Adrenal gland (tissue), 12 donors: Measurements from ENCODE around the gene GLS. TPM values are rescaled to one million over a fixed set of nuclear protein-coding genes. Genes with fewer than 3 reads are reported as not detected.

Source experiments
- DNase-seq, 7 donors: peaks; one replicate each; pipeline ENCODE4 v3.0.0-alpha.2; 2019 to 2020
- H3K27ac ChIP-seq, 5 donors: fragments of 200-600 bp; sonication (generic) in 4 of 5; 1 replicate in 3 of 5; 2 replicates in 2 of 5; pipeline versions ENCODE4 v1.5.1 to v1.8.0; 2016 to 2020; ENCODE audit warnings: mild to moderate bottlenecking in 1 of 5
- H3K27me3 ChIP-seq: fragments of 200-600 bp; 2 replicates; pipeline ENCODE4 v1.8.0; 2021
- H3K36me3 ChIP-seq, 2 donors: fragments of 200-600 bp; replicated peaks in 1 of 2; 1 replicate in 1 of 2; 2 replicates in 1 of 2; pipeline versions ENCODE4 v1.5.1 to v1.8.0; 2018 to 2022
- H3K4me1 ChIP-seq, 2 donors: fragments of 200-600 bp; replicated peaks in 1 of 2; 1 replicate in 1 of 2; 2 replicates in 1 of 2; pipeline versions ENCODE4 v1.5.1 to v1.8.0; 2018 to 2021
- H3K4me3 ChIP-seq, 4 donors: fragments of 200-600 bp; sonication (generic) in 3 of 4; one replicate each; pipeline ENCODE4 v1.5.1; 2016 to 2018
- H3K9me3 ChIP-seq, 3 donors: fragments of 200-600 bp; sonication (generic) in 1 of 3; replicated peaks in 1 of 3; 1 replicate in 2 of 3; 2 replicates in 1 of 3; pipeline versions ENCODE4 v1.5.1 to v1.8.0; 2016 to 2021
- CTCF ChIP-seq, 6 experiments: fragments of 450-650 bp in 4 of 6; fragments of 200-600 bp in 2 of 6; sonication (generic) in 1 of 6; IDR thresholded peaks; 1 replicate in 5 of 6; 2 replicates in 1 of 6; pipeline versions ENCODE4 v1.5.1 to v1.8.0; 2016 to 2021; ENCODE audit warnings: antibody characterized with exemption in 6 of 6, mild to moderate bottlenecking in 2 of 6, moderate library complexity in 1 of 6
- POLR2A ChIP-seq, 2 donors: fragments of 450-650 bp; IDR thresholded peaks; one replicate each; pipeline ENCODE4 v1.6.1; 2017; ENCODE audit warnings: antibody characterized with exemption in 2 of 2, mild to moderate bottlenecking in 2 of 2, moderate library complexity in 1 of 2
- WGBS, 4 donors: extraction: QIAGEN DNeasy Blood & Tissue Kit in 2 of 4; methylation state at CpG; one replicate each; pipeline versions ENCODE4 v1.1.5 to v1.1.7; 2013 to 2017; 5-methylcytosine and 5-hydroxymethylcytosine counted together
- intact Hi-C, 2 donors: fragments of 100-400 bp; cut with DNase I; formaldehyde crosslinking; loops; one replicate each; pipeline versions ENCODE4 v1.14.1 to v1.15.0; 2022 to 2023
- polyA plus RNA-seq, 3 donors: library from polyadenylated mRNA; stranded (reverse); fragments of 200-250 nt in 2 of 3; fragments of 350-450 nt in 1 of 3; fragmentation: Illumina TruSeq in 1 of 3; extraction: RNeasy Lipid Tissue Mini Kit (QIAGEN cat#74804) in 1 of 3; gene quantifications; one replicate each; pipeline ENCODE4 v1.2.3, GENCODE V29; 2013 to 2014
- total RNA-seq, 9 donors: library from RNA; depleted of rRNA in 4 of 9; stranded (reverse); fragments of >200 nt in 4 of 9; fragments of 120-200 nt in 1 of 9; fragmentation: NEBNext Ultra II Directional in 1 of 9; extraction: Animal tissue kit (Norgen Biotek cat#: 25700) in 1 of 9; gene quantifications; one replicate each; pipeline versions ENCODE4 v1.1.0 to v1.2.4, GENCODE V29; 2013 to 2023
- donor health status: healthy with polysubstance abuse.
- donor health status: Bipolar disorder and iron deficiency.
- donor health status: DM: yes; HTN: yes; CAD: no.
- donor health status: DM: no; HTN: no; CAD: no.
- donor health status: DM: no; HTN: no; CAD: no.
- donor health status: DM: yes; HTN: yes; CAD: no.

The GLS gene
- total and polyA plus RNA-seq, 12 donors: 55.3 to 527 (median 254) TPM

- Histone ChIP-seq H3K36me3 (no peaks in the 10 kb centered on the region), H3K27ac (no peak overlapping the region), H3K9me3 (peaks cover 0 to 9% (median 0%) of the 10 kb centered on the region in 3 donors), H3K4me1 (peaks cover 44 to 46% of the 10 kb centered on the region in 2 donors), H3K27me3 (no peaks in the 10 kb centered on the region), H3K4me3 (no peak overlapping the region)
- 97 to 100% (median 99%) methylated on average over 2 of the region's 2 CpGs for WGBS, 4 donors
- no peak for DNase-seq
- intact Hi-C loops: no loop called here
- TF ChIP-seq CTCF (IDR thresholded peaks at IDR 0.05) (no peak), POLR2A (IDR thresholded peaks at IDR 0.05) (no peak)
Observed at GRCh38 chr2:190942697-190943096, 62.1 kb downstream of the GLS start.

DNA sequence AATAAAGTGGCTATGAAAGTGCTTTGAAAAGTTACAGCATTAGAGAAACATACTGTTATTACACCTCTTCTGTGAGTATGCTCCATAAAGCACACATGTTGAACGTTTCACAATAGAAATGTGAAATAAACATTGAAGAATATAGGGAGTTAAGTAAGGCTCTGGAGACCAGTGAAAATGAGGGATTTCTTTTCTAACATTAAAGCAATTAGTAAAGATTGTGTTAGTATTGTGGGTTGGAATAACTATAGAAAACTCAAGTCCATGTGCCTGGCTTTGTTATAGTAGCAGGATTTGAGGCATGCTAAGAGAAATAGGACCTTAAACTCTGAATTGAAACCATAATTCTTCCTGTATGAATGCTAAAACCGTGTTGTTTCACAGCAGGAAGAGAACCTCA lies 63.1 kb downstream of the GLS start:
- intact Hi-C loops: no loop called here

GRCh38 chr2:190947141-190947540 lies 66.5 kb downstream of the GLS start:
- WGBS, 4 donors: 4 to 19% (median 10%) methylated on average over 1 of the region's 1 CpG
- intact Hi-C loops: no loop called here
- Histone ChIP-seq H3K9me3 (no peaks in the 10 kb centered on the region), H3K27me3 (no peaks in the 10 kb centered on the region), H3K27ac (peak overlapping the region in 1 of 5 donors; percentile 68), H3K4me1 (peaks cover 27 to 30% of the 10 kb centered on the region in 2 donors), H3K4me3 (peak overlapping the region in 1 of 4 donors; percentile 20), H3K36me3 (no peaks in the 10 kb centered on the region)
- peak in 2 of 7 donors; percentile 34 to 59 for DNase-seq
- TF ChIP-seq POLR2A (IDR thresholded peaks at IDR 0.05) (no peak), CTCF (IDR thresholded peaks at IDR 0.05) (no peak)

More for the DNA sequence above, 63.1 kb downstream of the GLS start:
- Histone ChIP-seq H3K9me3 (peaks cover 0 to 9% (median 0%) of the 10 kb centered on the region in 3 donors), H3K27me3 (no peaks in the 10 kb centered on the region), H3K4me3 (no peak overlapping the region), H3K4me1 (peaks cover 48 to 49% of the 10 kb centered on the region in 2 donors), H3K36me3 (no peaks in the 10 kb centered on the region), H3K27ac (no peak overlapping the region)
- no peak for DNase-seq
- WGBS, 4 donors: 67 to 74% (median 71%) methylated on average over 2 of the region's 2 CpGs
- TF ChIP-seq POLR2A (IDR thresholded peaks at IDR 0.05): no peak
- TF ChIP-seq CTCF (IDR thresholded peaks at IDR 0.05): no peak

- intact Hi-C loops: no loop called here
- TF ChIP-seq POLR2A (IDR thresholded peaks at IDR 0.05) (no peak), CTCF (IDR thresholded peaks at IDR 0.05) (no peak)
- 14 to 18% (median 17%) methylated on average over 2 of the region's 2 CpGs for WGBS, 4 donors
Observed at GRCh38 chr2:190947711-190948251, 67.2 kb downstream of the GLS start.

More at GRCh38 chr2:190947711-190948251, 67.2 kb downstream of the GLS start:
- no peaks in the 10 kb centered on the region for H3K36me3 ChIP-seq
- H3K4me1 ChIP-seq: peaks cover 27 to 30% of the 10 kb centered on the region in 2 donors
- H3K9me3 ChIP-seq: no peaks in the 10 kb centered on the region
- peak overlapping the region in 1 of 4 donors; percentile 20 for H3K4me3 ChIP-seq
- H3K27ac ChIP-seq: peak overlapping the region in 1 of 5 donors; percentile 68
- no peak for DNase-seq
- no peaks in the 10 kb centered on the region for H3K27me3 ChIP-seq
